Activated CD8-positive, alpha-beta memory T cell treated with anti-CD3 and anti-CD28 coated beads, Interleukin-2, amount 50 U/mL, for 4 hours (primary cell): ENCODE data around the gene TMEM88.
"Not testable (repeated sequence)": the region's sequence is repeated elsewhere in the genome, so short reads cannot be mapped to it uniquely, and the experiment has no call there.

Experiments
- DNase-seq: peaks from one replicate; pipeline ENCODE4 v3.0.0-alpha.2; 2020

The TMEM88 gene, protein sequence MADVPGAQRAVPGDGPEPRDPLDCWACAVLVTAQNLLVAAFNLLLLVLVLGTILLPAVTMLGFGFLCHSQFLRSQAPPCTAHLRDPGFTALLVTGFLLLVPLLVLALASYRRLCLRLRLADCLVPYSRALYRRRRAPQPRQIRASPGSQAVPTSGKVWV

DNA sequence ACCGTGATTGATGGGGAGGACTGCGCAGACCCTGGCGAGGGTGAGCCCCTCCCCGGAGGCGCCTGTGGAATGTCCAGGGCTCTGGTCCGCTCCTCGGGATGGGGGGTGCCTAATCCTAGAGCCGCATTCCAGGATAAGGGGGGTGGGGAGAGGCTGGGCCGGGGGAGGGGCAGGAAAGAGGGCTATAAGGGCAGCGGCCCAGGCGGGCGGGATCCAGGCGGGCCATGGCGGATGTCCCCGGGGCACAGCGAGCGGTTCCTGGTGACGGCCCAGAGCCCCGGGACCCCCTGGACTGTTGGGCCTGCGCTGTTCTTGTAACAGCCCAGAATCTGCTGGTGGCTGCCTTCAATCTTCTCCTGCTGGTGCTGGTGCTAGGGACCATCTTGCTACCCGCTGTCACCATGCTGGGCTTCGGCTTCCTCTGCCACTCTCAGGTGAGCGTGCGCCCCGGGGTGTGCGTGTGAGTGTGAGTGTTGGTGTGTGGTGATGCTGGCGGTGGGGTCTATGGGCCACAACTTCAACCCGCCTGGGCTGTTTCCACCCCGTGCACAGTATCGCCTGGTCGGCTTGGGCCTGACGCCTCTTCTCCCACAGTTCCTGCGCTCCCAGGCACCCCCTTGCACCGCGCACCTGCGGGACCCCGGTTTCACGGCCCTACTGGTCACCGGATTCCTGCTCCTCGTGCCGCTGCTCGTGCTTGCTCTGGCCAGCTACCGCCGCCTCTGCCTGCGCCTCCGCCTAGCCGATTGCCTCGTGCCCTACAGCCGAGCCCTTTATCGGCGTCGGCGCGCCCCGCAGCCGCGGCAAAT lies at the start of gene TMEM88:
TMEM88 (plus strand) TSS at position 216 of the 809 bp plus-strand sequence; CDS start at position 225, 9 bp downstream.
- DNase-seq: peak; percentile 47

DNA sequence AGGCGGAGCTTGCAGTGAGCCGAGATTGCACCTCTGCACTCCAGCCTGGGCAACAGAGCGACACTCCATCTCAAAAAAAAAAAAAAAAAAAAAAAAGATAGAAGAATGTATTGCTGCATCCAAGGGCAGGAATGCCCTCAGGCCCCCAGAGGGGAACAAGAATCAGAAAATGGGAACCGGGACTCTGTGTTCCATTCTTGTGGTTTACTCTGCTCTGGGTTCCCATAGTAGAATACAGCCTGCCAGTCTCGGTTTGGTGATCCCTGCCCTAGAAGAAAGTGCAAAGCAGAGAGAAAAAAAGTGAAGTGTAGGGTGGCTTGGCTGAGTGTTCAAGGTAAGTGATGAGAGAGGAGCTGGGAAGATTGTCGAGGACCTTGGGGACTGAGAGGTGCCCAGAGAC lies 48.3 kb upstream of the TMEM88 start:
- no peak for DNase-seq

DNA sequence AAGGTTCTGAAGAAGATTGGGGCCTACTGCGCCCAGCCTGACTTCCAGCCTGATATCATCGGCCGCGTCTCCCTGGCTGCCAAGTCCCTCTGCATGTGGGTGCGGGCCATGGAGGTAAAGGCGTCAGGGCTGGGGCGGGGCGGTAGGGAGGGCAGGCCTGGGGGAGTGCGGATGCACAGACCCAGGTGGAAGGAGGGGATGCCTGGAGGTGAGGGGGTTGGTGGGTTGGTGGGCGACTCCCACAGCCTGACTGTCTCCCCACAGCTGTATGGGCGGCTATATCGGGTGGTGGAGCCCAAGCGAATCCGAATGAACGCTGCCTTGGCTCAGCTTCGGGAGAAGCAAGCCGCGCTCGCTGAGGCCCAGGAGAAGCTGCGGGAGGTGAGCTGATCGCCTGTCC lies 47.7 kb upstream of the TMEM88 start:
- no peak for DNase-seq

DNA sequence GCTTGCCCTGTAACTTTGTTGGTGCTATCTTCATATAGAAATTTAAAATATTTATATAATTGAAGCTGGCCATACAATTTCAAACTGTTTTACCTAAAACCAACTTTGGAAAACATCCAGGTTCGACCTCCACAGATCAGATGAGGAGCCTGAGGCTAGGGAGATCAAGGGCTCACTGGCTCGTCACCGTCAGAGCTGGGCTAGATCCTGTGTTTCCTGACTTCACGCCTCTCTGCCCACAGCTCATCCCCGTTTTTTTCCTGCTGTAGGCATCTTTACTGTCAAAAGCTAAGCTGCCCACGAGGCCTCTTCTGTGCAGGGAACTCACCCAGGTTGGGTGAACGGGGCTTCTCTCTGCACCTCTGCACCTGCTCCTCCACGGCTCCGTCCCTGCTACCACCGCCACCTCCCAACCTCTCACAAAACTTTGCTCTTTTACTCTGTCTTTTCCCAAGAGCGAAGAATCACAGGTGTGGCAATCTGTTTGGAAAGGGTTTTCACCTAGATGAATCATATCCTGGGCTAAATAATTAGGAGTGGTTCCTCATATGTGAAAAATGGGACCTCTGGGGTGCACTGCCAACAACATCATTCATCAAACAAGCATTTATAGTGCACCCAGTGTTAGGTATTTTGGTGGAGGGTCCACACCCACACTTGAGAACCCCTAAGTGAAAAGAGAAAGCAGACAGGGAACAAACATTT lies 45.6 kb upstream of the TMEM88 start:
- DNase-seq: no peak

DNA sequence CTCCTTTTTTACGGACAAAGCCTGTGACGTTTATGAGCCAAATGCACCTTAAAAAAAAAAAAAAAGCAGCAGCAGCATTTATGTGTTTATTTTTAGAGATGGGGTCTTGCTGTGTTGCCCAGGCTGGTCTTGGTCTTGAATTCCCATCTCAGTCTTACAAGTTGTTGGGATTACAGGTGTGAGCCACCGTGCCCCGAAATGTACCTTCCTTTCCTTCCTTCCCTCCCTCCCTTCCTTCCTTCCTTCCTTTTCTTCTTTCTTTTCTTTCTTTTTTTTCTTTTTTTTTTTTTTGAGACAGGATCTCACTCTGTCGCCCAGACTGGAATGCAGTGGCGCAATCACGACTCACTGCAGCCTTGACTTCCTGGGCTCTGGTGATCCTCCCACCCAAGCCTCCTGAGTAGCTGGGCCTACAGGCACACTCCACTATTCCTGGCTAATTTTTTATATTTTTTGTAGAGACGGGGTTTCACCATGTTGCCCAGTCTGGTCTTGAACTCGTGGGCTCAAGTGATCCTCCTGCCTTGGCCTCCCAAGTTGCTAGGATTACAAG lies 45.0 kb upstream of the TMEM88 start:
- DNase-seq: not testable (repeated sequence)

DNA sequence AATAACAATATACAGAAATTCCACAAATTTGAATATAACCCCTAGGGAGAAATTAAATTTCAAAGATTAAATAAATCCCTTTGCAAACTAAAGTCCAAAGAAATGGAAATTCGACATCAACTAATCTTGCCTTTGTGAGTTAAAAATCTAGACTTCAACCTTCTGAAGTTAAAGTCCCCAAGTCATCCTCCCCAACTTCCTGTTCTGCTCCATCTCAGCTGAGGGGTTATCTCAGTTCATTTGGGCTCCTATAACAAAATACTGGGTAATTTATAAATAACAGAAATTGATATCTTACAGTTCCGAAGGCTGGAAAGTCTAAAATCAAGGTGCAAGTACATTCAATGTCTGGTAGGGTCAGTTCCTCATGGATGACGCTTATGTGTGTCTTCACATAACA lies 43.6 kb upstream of the TMEM88 start:
- DNase-seq: no peak

DNA sequence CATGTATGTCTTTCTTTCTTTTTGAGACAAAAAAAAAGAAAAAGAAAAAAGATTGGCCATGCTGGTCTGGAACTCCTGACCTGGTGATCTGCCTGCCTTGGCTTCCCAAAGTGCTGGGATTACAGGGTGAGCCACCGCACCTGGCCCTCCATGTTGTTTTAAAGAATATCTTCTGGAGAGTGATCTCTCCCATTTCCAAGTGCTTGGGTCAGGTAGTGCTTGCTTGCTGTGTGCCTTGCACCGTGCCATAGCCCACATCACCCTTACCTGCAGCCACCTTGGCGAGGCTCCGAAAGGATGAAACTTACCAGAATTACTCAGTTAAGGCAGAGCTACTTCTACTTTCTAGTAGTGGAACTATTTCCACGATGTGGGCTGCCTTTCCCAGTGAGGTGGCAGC lies 39.9 kb upstream of the TMEM88 start:
- no peak for DNase-seq

DNA sequence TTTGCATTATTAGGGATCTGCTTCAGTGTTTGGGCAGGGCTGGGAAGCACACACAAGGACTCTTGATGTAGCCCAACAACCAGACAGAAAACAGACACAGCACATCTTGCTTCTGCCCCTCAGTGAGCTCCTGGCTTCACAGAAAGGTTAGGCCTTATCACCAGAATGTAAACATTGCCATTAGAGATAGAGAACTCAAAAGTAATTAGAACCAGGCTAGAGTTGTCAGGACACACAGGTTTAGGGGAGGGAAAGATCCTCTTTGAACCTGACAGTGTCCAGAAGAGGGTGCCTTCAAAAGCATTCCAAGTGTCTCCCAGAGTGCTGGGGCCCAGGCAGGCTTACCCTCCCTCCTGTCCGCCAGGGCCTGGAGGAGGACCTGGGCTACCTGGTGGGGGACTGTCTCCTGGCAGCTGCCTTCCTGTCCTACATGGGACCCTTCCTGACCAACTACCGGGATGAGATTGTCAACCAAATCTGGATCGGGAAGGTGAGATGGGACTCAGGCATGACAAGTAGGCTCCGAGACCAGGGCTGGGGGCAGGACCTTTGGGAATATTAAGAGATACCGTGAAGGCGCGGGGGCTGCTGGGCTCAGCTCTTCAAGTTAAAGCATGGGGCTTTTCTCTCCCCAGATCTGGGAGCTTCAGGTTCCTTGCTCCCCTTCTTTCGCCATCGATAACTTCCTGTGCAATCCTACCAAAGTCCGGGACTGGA lies 37.8 kb upstream of the TMEM88 start:
- DNase-seq: no peak

DNA sequence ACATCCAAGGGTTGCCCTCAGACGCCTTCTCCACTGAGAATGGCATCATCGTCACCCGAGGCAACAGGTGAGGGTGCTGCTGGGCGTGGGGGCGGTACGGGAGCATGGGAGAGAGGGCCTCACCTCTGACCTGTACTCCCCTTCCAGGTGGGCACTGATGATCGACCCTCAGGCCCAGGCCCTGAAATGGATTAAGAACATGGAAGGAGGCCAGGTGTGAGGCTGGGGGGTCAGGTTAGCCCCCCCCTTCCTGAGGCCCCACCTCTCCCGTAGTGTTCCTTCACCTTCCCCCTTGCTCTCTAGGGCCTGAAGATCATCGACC lies 37.3 kb upstream of the TMEM88 start:
- DNase-seq: no peak

DNA sequence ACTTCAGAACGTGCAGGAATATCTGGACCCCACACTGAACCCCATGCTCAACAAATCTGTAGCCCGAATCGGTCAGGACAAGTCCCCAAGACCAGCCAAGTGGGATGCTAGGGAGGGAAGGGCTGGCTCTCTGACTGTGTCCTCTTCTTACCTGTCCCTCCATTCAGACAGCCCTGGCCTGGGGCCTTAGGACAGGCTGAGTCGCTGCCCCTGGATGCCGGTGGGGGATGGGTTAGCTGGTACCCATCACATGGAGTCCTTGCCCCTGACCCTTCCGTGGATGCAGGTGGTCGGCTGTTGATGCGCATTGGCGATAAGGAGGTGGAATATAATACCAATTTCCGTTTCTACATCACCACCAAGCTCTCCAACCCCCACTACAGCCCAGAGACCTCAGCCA lies 36.8 kb upstream of the TMEM88 start:
- no peak for DNase-seq

DNA sequence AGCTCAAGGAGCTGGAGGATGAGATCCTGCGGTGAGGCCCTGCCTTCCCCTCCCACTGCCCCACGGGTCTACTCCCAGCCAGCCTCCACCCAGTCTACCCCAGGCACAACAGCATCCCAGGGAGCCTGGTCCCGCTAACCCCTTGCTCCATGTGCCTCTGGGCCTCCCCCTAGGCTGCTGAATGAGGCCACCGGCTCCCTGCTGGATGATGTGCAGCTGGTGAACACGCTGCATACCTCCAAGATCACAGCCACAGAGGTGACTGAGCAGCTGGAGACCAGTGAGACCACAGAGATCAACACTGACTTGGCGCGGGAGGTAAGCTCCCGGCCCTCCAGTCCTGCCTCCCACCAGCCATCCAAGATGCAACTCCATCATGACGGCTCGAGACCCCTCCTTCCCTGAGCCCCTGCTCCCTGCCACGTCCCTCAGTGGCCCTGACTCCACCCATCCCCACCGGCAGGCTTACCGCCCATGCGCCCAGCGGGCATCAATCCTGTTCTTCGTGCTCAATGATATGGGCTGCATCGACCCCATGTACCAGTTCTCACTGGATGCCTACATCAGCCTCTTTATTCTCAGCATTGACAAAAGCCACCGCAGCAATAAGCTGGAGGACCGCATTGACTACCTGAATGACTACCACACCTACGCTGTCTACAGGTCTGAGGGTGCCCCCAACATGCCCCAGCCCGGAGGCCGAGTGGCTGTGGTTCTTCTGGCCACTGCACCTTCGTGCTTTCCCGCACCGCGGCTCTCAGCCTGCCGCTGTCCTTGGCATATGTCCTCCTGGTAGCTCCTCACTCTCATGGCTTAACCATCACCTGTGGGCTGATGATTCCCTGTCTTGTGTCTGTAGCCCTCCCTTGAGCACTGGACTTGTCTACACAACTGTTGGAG lies 35.9 kb upstream of the TMEM88 start:
- no peak for DNase-seq

DNA sequence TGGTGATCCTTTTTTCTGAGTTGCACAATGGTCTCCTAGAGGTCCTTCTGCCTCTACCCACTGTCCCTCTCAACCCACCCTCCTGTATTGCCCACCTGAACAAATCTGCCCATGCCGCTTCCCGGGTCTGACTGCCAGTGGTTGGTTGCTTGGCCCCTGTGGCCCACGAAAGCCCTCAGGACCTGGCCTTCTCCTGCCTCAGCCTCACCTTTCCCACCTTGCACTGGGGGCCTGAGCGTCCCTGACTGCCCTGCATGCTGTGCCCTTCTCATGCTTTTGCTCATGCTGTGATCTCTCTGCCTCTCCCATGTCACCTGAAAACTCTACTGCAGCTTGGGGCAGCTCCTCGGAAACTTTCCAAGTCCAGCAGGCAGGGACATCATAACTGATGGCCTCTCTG lies 34.6 kb upstream of the TMEM88 start:
- no peak for DNase-seq

DNA sequence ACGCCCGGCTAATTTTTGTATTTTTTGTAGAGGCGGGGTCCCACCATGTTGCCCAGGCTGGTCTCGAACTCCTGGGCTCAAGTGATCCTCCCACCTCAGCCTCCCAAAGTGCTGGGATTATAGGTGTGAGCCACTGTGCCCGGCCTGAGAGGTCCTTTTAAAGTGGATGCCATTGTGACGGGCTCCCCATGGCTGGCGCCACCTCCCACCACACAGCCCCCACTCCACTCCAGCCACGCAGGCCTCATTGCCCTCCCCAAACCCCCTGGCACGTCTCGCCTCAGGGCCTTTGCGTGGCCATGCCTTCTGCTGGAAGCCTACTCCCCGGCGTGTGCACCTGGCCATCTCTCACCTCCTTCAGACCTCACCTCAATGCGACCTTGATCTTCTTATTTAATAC lies 32.7 kb upstream of the TMEM88 start:
- no peak for DNase-seq

DNA sequence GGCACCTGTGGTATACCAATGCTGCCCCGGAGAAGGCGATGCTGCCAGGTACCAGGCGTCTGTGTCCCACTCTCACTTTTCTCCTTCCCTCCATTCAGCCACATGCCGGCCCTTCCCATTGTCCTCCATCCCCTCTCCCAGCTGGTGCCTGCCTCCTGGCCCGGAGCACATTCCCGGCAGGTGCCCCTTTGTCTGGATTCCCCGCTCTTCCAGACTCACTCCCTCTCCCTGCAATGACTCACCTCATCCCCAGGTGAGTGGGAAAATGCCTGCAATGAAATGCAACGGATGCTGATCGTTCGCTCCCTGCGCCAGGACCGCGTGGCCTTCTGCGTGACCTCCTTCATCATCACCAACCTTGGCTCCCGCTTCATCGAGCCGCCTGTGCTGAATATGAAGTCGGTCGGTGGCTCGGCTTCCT lies 31.3 kb upstream of the TMEM88 start:
- no peak for DNase-seq

DNA sequence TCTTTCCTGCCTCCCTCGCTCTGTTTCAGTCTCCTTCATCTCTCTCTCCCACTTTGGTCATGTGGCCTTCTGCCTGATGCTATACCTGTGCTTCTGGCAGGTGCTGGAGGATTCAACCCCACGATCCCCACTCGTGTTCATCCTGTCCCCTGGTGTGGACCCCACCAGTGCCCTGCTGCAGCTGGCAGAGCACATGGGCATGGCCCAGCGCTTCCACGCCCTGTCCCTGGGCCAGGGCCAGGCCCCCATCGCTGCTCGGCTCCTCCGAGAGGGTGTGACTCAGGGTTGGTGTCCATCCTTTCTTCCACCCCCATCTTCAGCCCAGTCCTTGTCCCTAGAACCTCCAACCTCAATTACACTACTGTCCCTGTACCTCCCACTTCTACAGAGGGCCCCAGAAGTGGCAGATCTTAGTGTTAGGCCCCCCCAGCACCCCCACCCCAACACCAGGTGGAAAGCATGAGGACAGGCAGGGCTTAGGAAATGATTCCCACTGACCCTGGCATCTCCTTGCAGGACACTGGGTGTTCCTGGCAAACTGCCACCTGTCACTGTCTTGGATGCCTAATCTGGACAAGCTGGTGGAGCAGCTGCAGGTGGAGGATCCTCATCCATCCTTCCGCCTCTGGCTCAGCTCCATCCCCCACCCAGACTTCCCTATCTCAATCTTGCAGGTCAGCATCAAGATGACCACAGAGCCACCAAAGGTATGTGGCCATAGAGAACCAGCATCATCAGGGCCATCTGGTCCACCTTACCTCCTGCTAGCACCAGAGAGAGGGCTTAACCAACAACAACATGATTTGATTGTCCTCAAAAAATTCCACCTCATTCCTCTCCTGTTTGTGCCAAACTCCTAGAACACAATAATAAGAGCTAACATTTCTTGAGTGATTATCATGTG lies 30.6 kb upstream of the TMEM88 start:
- DNase-seq: no peak

DNA sequence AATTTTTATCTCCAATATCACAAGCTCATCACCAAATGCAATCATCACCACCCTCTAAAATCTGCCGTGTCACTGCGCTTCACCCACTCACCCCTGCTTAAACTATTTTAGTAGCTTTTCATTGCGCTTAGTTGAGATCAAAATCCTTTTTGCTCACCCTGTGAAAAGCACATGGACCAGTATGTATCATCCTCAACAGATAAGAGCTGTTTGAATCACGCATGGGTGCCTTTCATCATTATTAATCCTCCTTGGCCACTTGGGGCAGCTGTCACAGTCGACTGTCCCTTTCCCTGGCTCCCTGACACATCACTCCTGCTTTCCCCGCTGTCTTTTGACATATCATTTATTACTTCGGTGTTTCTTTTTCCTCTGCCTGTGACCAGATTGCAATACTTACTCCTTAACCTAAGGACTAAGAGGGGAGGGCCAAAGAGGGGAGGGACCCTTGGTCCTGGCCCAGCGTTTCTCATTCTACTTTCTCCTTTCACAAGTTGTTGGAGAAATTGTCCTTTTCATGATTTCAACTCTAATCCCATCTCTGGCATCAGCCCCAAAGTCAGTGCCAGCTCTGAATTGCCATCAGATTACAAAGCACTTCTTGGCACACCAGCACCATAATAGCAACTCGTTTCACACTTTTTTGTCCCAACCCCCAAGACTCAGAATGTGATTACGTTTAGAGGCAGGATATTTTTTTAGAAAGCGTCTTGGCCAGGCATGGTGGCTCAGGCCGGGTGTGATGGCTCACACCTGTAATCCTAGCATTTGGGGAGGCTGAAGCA lies 29.5 kb upstream of the TMEM88 start:
- DNase-seq: no peak

DNA sequence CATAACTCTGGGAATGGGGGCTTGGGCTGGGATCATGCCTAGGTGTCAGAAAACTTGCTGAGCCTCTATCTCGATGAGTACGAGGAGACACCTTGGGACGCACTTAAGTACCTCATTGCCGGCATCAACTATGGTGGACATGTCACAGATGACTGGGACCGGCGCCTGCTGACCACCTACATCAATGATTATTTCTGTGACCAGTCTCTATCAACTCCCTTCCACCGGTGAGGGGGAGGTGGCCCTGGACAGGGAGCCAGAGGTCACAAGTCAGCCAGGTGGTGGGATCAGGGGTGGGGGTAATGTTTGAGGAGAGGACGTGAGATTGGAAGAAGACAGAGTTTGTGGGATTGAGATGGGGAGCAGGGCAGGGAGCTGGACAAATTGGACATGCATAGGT lies 24.2 kb upstream of the TMEM88 start:
- DNase-seq: no peak

DNA sequence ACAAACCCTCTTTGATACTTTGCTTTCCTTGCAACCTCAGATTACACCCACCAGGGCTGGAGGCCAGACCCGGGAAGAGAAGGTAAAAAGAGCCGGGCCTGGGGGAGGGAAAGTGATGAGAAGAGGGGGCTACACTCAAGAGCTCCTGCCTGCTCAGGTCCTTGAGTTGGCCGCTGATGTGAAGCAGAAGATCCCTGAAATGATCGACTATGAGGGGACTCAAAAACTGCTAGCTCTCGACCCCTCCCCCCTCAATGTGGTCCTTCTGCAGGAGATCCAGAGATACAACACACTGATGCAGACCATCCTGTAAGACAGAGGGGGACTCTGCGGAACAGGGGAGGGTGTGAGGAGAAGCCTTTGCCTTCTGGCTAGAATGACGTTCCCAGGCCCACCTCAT lies 23.6 kb upstream of the TMEM88 start:
- no peak for DNase-seq

DNA sequence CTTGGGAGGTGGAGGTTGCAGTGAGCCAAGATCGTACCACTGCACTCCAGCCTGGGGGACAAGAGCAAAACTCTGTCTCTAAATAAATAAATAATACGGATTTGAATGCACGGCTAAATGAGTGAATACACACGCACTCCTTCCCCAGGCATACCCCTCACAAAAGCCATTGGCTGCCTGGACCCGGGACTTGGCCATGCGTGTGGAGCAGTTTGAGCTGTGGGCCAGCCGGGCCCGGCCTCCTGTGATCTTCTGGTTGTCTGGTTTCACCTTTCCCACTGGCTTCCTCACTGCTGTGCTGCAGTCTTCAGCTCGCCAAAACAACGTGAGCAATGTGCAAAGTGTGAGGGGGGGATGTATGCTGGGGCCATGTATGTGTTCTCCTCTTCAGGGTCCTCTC lies 22.4 kb upstream of the TMEM88 start:
- DNase-seq: no peak
